ENCODE measurements around the gene NECAB2. TPM values are rescaled to one million over a fixed set of nuclear protein-coding genes. Genes with fewer than 3 reads are reported as not detected.

NECAB2 gene
- total RNA-seq, 4 donors from 2014 or later, result not detected

- TF ChIP-seq, protein P1, sequence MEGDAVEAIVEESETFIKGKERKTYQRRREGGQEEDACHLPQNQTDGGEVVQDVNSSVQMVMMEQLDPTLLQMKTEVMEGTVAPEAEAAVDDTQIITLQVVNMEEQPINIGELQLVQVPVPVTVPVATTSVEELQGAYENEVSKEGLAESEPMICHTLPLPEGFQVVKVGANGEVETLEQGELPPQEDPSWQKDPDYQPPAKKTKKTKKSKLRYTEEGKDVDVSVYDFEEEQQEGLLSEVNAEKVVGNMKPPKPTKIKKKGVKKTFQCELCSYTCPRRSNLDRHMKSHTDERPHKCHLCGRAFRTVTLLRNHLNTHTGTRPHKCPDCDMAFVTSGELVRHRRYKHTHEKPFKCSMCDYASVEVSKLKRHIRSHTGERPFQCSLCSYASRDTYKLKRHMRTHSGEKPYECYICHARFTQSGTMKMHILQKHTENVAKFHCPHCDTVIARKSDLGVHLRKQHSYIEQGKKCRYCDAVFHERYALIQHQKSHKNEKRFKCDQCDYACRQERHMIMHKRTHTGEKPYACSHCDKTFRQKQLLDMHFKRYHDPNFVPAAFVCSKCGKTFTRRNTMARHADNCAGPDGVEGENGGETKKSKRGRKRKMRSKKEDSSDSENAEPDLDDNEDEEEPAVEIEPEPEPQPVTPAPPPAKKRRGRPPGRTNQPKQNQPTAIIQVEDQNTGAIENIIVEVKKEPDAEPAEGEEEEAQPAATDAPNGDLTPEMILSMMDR (IDR thresholded peaks at IDR 0.05; ENCODE audit: low read depth), result no peak
Observed at GRCh38 chr16:83990492-83990891, 22.4 kb downstream of the NECAB2 start.

- TF ChIP-seq, protein P1 (IDR thresholded peaks at IDR 0.05; ENCODE audit: low read depth), result no peak
Observed at GRCh38 chr16:83992624-83993023, 24.6 kb downstream of the NECAB2 start.

DNA sequence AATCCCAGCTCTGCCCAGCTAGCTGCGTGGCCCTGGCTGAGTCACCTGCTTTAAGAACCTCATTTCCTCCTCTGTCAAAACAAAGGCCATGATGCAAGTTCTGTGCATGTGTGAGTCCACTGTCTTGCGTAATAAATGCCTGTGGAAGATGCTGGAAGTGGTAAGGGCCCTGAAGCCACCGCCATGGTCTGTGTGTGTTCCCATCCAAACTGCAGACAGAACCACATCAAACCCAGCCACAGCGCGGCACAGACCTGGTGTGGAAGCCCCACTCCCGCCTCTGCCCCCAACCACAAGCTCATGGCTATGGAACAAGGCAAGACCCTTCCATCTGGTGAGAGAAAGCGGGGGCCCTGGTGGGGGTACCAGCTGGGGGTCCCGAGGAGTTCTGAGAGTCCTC is 26.0 kb downstream of the NECAB2 start:
- TF ChIP-seq, protein P1 (IDR thresholded peaks at IDR 0.05; ENCODE audit: low read depth), result no peak

DNA sequence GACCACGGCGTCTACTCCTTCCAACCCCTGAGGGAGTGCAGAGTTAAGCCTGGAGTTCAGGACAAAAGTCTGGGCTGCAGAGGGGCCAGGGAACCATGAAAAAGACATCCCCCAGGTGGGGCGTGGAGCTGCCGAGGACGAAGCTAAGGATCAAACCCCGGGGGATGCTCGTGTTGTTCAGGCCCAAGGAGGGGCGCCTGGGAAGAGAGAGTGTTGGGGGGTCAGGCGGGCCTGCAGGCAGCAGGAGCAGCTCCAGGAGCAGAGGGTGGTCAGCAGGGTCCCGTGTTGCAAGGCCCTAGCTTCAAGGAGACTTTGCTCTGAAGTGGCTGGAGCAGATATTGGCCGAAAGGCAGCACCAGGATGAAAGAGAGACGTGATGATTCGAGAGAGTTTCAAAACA is 26.7 kb downstream of the NECAB2 start:
- TF ChIP-seq, protein P1 (IDR thresholded peaks at IDR 0.05; ENCODE audit: low read depth), result no peak

GRCh38 chr16:83995754-83996153 is 27.7 kb downstream of the NECAB2 start:
- TF ChIP-seq, protein P1 (IDR thresholded peaks at IDR 0.05; ENCODE audit: low read depth), result no peak

- TF ChIP-seq, protein P1 (IDR thresholded peaks at IDR 0.05; ENCODE audit: low read depth), result no peak
Observed at GRCh38 chr16:83996481-83997252, 28.6 kb downstream of the NECAB2 start.

GRCh38 chr16:83998091-83998490 is 30.0 kb downstream of the NECAB2 start:
- TF ChIP-seq, protein P1 (IDR thresholded peaks at IDR 0.05; ENCODE audit: low read depth), result no peak
